Nephron progenitor cell (in vitro differentiated cells): ENCODE data around the gene DGKB.

Experiments
- DNase-seq: peaks from one replicate; pipeline ENCODE4 v3.0.0; 2021
- H3K27ac Mint-ChIP-seq: 2 replicates; pipeline ENCODE4 v1.8.0; 2021; ENCODE audit warnings: mild to moderate bottlenecking, moderate library complexity, mixed read lengths
- H3K27me3 Mint-ChIP-seq: 2 replicates; pipeline ENCODE4 v1.8.0; 2021; ENCODE audit warnings: mild to moderate bottlenecking, low read depth, mixed read lengths; ENCODE audit not compliant: poor library complexity
- H3K36me3 Mint-ChIP-seq: 2 replicates; pipeline ENCODE4 v1.8.0; 2021; ENCODE audit warnings: low read depth, mixed read lengths
- H3K4me1 Mint-ChIP-seq: 2 replicates; pipeline ENCODE4 v1.8.0; 2021; ENCODE audit warnings: mixed read lengths
- H3K4me3 Mint-ChIP-seq: 2 replicates; pipeline ENCODE4 v1.8.0; 2021; ENCODE audit warnings: mild to moderate bottlenecking, moderate library complexity, mixed read lengths
- H3K9me3 Mint-ChIP-seq: 2 replicates; pipeline ENCODE4 v1.8.0; 2021; ENCODE audit warnings: mild to moderate bottlenecking, moderate library complexity, mixed read lengths
- CTCF ChIP-seq: fragments of 200-600 bp; sonication (generic); IDR thresholded peaks from 2 replicates; pipeline ENCODE4 v1.5.0; 2021; ENCODE audit warnings: antibody characterized with exemption

DGKB gene

DNA sequence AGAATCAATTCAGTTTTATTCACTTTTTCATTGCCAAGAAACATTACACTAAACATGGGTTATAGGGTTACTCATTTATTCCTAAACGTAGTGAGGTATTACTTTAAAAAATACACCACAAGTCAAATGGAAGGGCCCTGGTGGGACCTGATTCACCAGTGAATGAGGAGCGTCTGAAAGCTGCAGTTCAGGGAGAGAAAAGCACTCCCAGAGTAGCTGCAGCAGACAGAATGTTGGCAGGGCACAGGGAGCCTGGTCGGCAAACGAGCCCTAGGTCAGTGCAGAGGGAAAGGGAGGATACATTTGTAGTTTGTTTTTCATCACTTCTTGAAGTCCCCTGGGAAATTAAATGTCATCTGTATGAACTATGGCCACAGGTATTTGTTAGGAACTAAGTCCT, 551.4 kb downstream of the DGKB start:
- peak overlapping the region; percentile 75 for H3K27ac Mint-ChIP-seq
- peak; percentile 5 for DNase-seq
- no peak for TF ChIP-seq CTCF
- H3K9me3 Mint-ChIP-seq = no peaks in the 10 kb centered on the region
- H3K27me3 Mint-ChIP-seq = no peaks in the 10 kb centered on the region
- H3K4me1 Mint-ChIP-seq = no peaks in the 10 kb centered on the region
- no peaks in the 10 kb centered on the region for H3K36me3 Mint-ChIP-seq
- H3K4me3 Mint-ChIP-seq = no peak overlapping the region

- Mint-ChIP-seq H3K36me3 (no peaks in the 10 kb centered on the region), H3K9me3 (no peaks in the 10 kb centered on the region), H3K4me1 (no peaks in the 10 kb centered on the region), H3K4me3 (no peak overlapping the region), H3K27me3 (no peaks in the 10 kb centered on the region), H3K27ac (no peak overlapping the region)
- DNase-seq = no peak
- no peak for TF ChIP-seq CTCF
Measured at GRCh38 chr7:14341200-14341775, 561.3 kb downstream of the DGKB start.

- H3K36me3 Mint-ChIP-seq = no peaks in the 10 kb centered on the region
- no peak for TF ChIP-seq CTCF
- H3K4me1 Mint-ChIP-seq = no peaks in the 10 kb centered on the region
- DNase-seq = no peak
- peak overlapping the region; percentile 48 for H3K27ac Mint-ChIP-seq
- no peaks in the 10 kb centered on the region for H3K9me3 Mint-ChIP-seq
- H3K4me3 Mint-ChIP-seq = no peak overlapping the region
- no peaks in the 10 kb centered on the region for H3K27me3 Mint-ChIP-seq
Measured at GRCh38 chr7:14340393-14341074, 562.0 kb downstream of the DGKB start.

- Mint-ChIP-seq H3K27me3 (no peaks in the 10 kb centered on the region), H3K4me1 (no peaks in the 10 kb centered on the region), H3K9me3 (no peaks in the 10 kb centered on the region), H3K4me3 (no peak overlapping the region), H3K36me3 (no peaks in the 10 kb centered on the region), H3K27ac (no peak overlapping the region)
- TF ChIP-seq CTCF = no peak
- no peak for DNase-seq
Measured at GRCh38 chr7:14339861-14340260, 562.7 kb downstream of the DGKB start.

DNA sequence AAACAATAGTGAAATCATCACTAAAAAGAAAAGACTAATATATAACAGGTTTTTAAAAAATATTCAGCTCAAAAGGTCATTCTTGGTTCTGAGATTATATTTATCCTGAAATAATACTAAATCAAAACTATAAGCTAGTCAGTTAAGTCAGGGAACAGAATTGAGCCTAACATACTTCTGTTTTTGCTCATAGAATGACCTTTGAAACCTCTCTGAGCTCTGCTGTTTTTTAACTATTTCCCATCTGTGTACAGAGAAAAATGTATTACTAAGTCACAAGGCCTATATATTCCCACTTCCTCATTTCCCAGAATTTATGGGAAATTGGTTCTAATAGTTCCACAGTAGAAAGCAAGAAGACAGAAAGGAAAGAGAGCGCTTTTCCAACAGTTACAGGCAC, 566.3 kb downstream of the DGKB start:
- Mint-ChIP-seq H3K27ac (no peak overlapping the region), H3K4me1 (no peaks in the 10 kb centered on the region), H3K4me3 (no peak overlapping the region), H3K27me3 (no peaks in the 10 kb centered on the region), H3K36me3 (no peaks in the 10 kb centered on the region), H3K9me3 (no peaks in the 10 kb centered on the region)
- TF ChIP-seq CTCF = no peak
- DNase-seq = no peak

DNA sequence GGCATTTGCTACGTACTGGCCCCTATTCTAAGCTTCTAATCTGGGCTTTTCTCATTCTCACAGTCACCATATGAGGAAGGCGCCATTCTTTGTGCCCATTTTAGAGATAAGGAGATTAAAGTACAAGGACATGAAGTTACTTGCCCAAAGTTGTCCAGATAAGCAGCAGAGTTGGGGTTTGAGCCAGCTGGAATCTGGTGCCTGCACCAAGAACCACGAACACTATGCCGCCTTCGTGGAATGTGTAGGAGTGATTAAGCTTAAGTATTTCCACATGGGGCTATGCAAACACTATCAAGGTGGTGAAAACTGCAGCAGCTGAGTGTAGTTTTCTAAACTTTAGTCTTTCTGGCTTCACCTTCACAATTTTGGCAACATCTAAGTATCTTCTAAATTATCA, 570.4 kb downstream of the DGKB start:
- DNase-seq = peak; percentile 7
- H3K27me3 Mint-ChIP-seq = no peaks in the 10 kb centered on the region

More for the DNA sequence above, 570.4 kb downstream of the DGKB start:
- Mint-ChIP-seq H3K4me1 (no peaks in the 10 kb centered on the region), H3K36me3 (no peaks in the 10 kb centered on the region), H3K9me3 (no peaks in the 10 kb centered on the region), H3K27ac (no peak overlapping the region), H3K4me3 (no peak overlapping the region)
- no peak for TF ChIP-seq CTCF
